SIG-M5 treated with dmso at 0.1 percent for 504 hours (cell line): Measurements from ENCODE around the gene SNHG17.
"Not testable (repeated sequence)": the region's sequence is repeated elsewhere in the genome, so short reads cannot be mapped to it uniquely, and the experiment has no call there.

ENCODE experiments used
- DNase-seq: peaks from one replicate; lab custom pipeline; 2025; ENCODE audit not compliant: unreplicated experiment; lab: John Stamatoyannopoulos, UW

SNHG17 gene

DNA sequence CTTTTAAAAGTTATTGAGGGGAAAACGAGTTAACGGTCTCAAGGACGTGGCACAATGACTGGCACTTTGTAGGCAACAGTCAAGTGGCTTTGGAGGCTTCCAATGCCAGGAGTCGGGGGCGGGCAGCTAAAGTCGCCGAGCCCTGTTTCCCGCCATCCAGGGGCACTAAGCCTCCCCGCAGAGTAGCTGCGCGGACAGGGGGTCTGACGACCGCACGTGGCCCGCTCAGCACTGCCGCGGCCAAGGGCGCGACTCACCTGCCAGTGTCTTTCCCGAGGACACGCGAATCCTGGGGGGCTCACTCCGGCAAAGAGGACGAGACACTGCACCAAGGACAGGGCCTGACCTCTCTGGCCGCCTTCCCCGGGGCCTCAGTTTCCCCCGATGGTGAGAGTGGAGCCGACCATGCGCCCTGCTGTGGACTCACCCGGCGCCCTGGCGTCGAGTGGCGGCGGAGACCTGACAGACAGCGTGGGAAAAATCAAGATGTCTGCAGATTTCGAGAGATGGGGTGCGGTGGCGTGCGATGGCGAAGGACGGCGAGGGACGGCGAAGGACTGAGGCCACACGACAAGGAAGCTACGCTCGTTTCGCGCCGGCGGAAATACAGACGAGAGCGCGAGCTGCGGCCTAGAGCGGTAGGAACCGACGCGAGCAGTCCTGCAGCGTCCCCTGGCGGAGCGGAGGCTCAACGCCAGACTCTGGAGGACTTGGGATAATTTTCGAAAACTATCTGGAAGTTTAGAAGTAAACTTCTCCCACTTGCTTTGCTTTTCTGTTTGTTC is at the start of gene SNHG17:
TSS of gene SNHG17 (minus strand) at position 559 of the 785 bp plus-strand sequence.
- DNase-seq: peak; percentile 92

DNA sequence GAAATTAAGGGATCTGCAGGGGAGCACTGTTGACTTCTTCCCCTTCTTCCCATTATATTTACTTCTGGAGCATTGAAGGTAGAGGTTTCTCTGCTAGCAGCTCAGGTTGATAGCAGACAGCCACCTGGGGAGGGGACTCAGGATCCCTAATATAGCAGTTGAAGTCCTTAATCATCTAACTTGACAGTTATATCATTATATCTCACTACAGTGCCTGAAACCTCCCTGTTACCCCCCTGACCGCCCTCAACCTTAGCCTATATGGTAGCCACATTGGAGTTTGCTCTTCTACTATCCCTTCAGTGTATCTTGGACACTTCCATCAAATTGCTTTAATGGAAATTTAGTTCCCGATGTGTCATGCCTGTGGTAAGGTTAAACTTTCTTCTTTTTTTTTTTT is 44.5 kb upstream of the SNHG17 start:
- DNase-seq: no peak

GRCh38 chr20:38477747-38478146 is 42.6 kb upstream of the SNHG17 start:
- no peak for DNase-seq

GRCh38 chr20:38473367-38473795 is 38.3 kb upstream of the SNHG17 start:
- DNase-seq: peak; percentile 24

DNA sequence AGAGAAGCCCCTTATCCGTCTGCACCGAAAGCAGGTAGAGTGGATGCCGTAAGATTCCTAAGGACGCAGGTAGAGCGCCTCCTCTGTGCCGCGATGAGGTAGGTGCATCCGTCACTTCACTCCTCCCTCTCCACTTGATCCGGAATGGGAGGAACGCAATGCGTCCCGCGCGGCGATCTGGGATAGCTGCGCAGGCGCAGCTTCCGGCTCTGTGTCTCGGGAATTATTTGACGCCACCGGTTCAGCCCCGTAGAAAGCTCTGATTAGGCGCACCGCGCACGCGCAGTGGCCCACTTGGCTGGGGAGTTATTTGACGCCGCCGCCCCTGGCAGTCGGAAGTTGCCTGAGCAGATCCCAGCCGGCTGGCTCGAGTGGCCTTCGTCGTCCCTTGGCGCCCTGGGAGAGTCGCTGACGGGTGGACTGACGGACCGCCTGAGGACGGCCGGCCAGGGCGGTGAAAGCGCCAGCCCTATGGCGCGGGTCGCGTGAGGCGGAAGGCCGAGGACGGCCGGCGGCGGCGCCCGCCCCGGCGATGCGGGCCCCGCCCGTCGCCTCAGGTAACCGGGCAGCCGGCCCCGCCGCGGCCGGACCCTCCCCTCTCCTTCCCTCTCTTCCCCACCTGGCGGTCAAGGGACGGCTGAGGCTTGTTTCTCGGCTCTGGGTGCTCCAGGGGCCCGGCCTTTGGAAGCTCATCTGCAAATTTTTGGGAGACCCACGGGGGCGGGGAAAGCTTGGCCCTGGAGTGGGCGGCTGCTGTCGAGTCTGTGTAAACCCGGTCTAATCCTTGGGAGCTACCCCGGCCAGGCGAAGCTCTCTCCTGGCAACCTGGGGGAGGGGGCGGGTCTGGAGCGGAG is 37.6 kb upstream of the SNHG17 start, which contains the start of gene RALGAPB:
TSS of gene RALGAPB (plus strand) at position 331 of the 854 bp plus-strand sequence. CDS start 15,590 bp downstream, outside the sequence.
- DNase-seq: peak; percentile 98

- no peak for DNase-seq
These were observed 36.9 kb upstream of the SNHG17 start for GRCh38 chr20:38471987-38472512.

DNA sequence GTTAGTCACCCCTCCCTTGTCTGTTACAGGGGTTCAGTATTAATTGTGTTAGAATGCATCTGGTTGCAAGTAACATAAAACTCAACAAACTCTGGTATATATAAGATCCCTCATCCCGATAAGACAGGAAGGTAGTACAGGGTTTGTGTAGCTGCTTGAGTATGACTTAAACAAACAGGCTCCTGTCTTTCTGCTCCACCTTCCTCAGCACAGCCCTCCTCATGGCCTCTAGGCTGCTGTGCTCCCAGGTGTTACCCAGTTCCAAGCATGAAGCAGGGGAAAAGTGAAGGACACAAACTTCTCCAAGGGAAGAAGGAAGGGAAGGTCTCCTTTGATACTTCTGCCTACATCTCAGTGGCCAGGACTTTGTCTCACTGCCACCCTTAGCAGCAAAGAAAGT is 36.1 kb upstream of the SNHG17 start:
- DNase-seq: no peak

GRCh38 chr20:38466983-38467382 is 31.9 kb upstream of the SNHG17 start:
- DNase-seq: no peak

- DNase-seq: no peak
These were observed 31.0 kb upstream of the SNHG17 start for GRCh38 chr20:38466171-38466570.

GRCh38 chr20:38461569-38461968 is 26.4 kb upstream of the SNHG17 start:
- not testable (repeated sequence) for DNase-seq

GRCh38 chr20:38461167-38461566 is 26.0 kb upstream of the SNHG17 start:
- DNase-seq: not testable (repeated sequence)

- DNase-seq: not testable (repeated sequence)
These were observed 25.5 kb upstream of the SNHG17 start for GRCh38 chr20:38460631-38461030.

- DNase-seq: peak; percentile 44
These were observed 25.0 kb upstream of the SNHG17 start for GRCh38 chr20:38460040-38460623.

DNA sequence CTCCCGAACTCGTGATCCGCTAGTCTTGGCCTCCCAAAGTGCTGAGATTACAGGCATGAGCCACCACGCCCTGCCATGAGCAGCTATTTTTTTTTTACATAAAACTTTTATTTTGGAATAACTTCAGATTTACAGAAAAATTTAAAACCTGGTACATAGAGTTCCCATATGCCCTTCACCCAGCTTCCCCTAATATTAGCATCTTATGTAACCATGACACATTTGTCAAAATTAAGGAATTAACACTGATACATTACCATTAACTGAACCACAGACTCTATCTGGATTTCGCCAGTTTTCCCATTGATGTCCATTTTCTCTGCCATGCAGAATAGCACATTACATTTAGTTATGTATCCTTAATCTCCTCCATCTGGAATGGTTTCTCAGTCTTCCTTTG is 23.2 kb upstream of the SNHG17 start:
- no peak for DNase-seq

GRCh38 chr20:38454556-38455473 is 19.7 kb upstream of the SNHG17 start:
- no peak for DNase-seq

GRCh38 chr20:38453941-38454340 is 18.8 kb upstream of the SNHG17 start:
- DNase-seq: no peak

DNA sequence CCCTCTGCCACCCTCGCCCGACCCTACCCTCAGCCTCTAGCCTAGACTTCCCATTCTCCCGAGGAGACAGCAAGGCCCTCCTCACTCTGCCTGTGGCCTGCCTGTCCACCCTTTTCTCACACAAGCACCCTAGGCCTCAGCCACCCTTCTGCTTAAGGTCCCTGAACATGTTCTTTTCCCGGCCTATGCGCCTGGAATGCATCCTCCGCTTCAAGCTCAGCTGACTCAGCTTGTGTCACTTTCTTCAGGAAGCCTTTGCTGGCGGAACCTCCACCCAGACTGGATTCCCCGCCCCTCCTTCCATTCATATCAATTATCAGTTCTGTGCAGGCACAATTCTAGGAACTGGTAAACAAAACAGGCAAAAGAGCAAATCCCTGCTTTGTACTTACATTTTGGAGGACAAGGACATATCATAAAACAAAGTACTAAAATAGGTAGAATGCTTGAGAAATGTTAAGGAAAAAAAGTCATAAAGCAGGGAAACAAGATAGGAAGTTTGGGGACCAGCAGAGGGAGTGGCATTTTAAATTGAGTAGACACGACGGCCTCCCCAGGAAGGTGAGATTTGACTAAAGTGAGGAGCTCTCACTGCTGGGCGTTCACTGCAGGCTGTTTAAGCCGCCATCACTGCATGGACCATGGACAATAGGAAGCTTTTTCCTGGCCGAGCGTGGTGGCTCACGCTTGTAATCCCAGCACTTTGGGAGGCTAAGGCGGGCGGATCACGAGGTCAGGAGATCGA is 17.9 kb upstream of the SNHG17 start:
- DNase-seq: no peak

DNA sequence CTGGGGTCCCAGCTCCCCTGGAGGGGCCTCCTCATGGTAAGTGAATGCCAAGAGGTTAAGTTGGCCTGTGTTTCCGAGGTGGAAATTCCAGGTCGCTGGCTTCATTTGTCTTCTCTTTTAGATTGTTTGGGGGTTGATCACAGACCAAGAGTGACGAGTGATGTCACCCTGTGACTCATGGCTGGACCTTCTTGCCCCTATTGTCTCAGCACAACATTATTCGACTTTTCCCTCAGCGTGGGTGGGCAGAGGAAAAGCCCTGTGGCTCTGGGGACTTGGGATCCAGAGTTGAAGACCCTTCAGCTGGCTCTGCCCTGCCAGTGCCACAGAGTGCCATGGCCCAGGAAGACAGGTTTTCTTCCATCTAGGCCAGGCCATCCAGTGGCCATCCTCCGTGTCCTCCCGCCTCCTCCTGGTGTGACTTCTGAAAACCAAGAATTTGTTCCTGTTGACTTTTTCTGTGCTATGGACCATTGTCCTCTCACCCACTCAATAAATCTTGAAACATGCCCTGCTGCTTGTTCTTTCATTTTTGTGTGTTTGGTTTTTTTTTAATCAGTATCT is 15.4 kb upstream of the SNHG17 start:
- no peak for DNase-seq

- no peak for DNase-seq
These were observed 13.9 kb upstream of the SNHG17 start for GRCh38 chr20:38449046-38449445.
